Activated T-cell treated with anti-CD3 and anti-CD28 coated beads, Interleukin-2, amount 50 U/mL, for 48 hours (primary cell): ENCODE measurements around the gene MKRN1.

ENCODE experiments used
- DNase-seq, 2 experiments: peaks; one replicate each; pipeline ENCODE4 v3.0.0-alpha.2; 2020

The MKRN1 gene

GRCh38 chr7:140484951-140485499 lies 5.7 kb upstream of the MKRN1 start:
- no peak for DNase-seq

GRCh38 chr7:140484479-140484878 lies 5.2 kb upstream of the MKRN1 start:
- no peak for DNase-seq

GRCh38 chr7:140479739-140480084 lies 407 bp upstream of the MKRN1 start:
- DNase-seq: no peak

GRCh38 chr7:140478246-140479061 lies 851 bp downstream of the MKRN1 start:
- DNase-seq: peak; percentile 65

- DNase-seq: no peak
Measured at GRCh38 chr7:140476698-140477261, 2.5 kb downstream of the MKRN1 start.

GRCh38 chr7:140475747-140476333 lies 3.5 kb downstream of the MKRN1 start:
- DNase-seq: peak in 1 of 2 experiments; percentile 32

- DNase-seq: no peak
Measured at GRCh38 chr7:140463111-140463510, 16.2 kb downstream of the MKRN1 start.

GRCh38 chr7:140458916-140459315 lies 20.4 kb downstream of the MKRN1 start:
- no peak for DNase-seq

GRCh38 chr7:140458201-140458600 lies 21.1 kb downstream of the MKRN1 start:
- no peak for DNase-seq

GRCh38 chr7:140456551-140457051 lies 22.7 kb downstream of the MKRN1 start:
- no peak for DNase-seq

GRCh38 chr7:140455743-140456142 lies 23.6 kb downstream of the MKRN1 start:
- no peak for DNase-seq

GRCh38 chr7:140454657-140455015 lies 24.7 kb downstream of the MKRN1 start:
- no peak for DNase-seq

- peak; percentile 34 to 44 for DNase-seq
Measured at GRCh38 chr7:140453785-140454656, 25.3 kb downstream of the MKRN1 start.

GRCh38 chr7:140453273-140453672 lies 26.0 kb downstream of the MKRN1 start:
- DNase-seq: no peak

GRCh38 chr7:140451716-140452115 lies 27.6 kb downstream of the MKRN1 start:
- no peak for DNase-seq

- DNase-seq: no peak
Measured at GRCh38 chr7:140448781-140449480, 30.4 kb downstream of the MKRN1 start.

- no peak for DNase-seq
Measured at GRCh38 chr7:140447841-140448240, 31.5 kb downstream of the MKRN1 start.

GRCh38 chr7:140446467-140446866 lies 32.8 kb downstream of the MKRN1 start:
- no peak for DNase-seq

GRCh38 chr7:140441519-140441918 lies 37.8 kb downstream of the MKRN1 start:
- DNase-seq: no peak

- DNase-seq: no peak
Measured at GRCh38 chr7:140440593-140440992, 38.7 kb downstream of the MKRN1 start.

- no peak for DNase-seq
Measured at GRCh38 chr7:140439359-140439758, 39.9 kb downstream of the MKRN1 start.

GRCh38 chr7:140435252-140435895 lies 43.9 kb downstream of the MKRN1 start:
- no peak for DNase-seq
